Neutrophil (primary cell): ENCODE data around the gene PRPF6.

Experiments
- H3K27ac ChIP-seq: fragments of 200-600 bp; sonication (generic); 2 replicates; pipeline ENCODE4 v1.5.1; 2016; ENCODE audit warnings: mild to moderate bottlenecking, moderate library complexity
- H3K27me3 ChIP-seq: fragments of 200-600 bp; sonication (generic); 2 replicates; pipeline ENCODE4 v1.6.0; 2016; ENCODE audit warnings: mild to moderate bottlenecking
- H3K36me3 ChIP-seq: fragments of 200-600 bp; sonication (generic); 2 replicates; pipeline ENCODE4 v1.5.1; 2017
- H3K4me1 ChIP-seq, 2 experiments: fragments of 200-600 bp in 1 of 2; sonication (generic) in 1 of 2; 1 replicate in 1 of 2; 2 replicates in 1 of 2; pipeline versions ENCODE4 v1.5.1 to v1.6.1; 2013 to 2016; ENCODE audit warnings: low read depth in 1 of 2, low read length in 1 of 2, mild to moderate bottlenecking in 1 of 2, moderate library complexity in 1 of 2; ENCODE audit not compliant: control insufficient read depth in 1 of 2, insufficient read depth in 1 of 2
- H3K4me3 ChIP-seq, 2 experiments: fragments of 200-600 bp in 1 of 2; sonication (generic) in 1 of 2; 1 replicate in 1 of 2; 2 replicates in 1 of 2; pipeline ENCODE4 v1.5.1; 2013 to 2016; ENCODE audit warnings: low read depth in 1 of 2, low read length in 1 of 2, mild to moderate bottlenecking in 1 of 2, moderate library complexity in 1 of 2
- H3K9me3 ChIP-seq: fragments of 200-600 bp; sonication (generic); 2 replicates; pipeline ENCODE4 v1.5.1; 2016
- CTCF ChIP-seq: fragments of 200-600 bp; sonication (generic); IDR thresholded peaks from 2 replicates; pipeline ENCODE4 v1.5.1; 2016; ENCODE audit warnings: antibody characterized with exemption

PRPF6 gene

GRCh38 chr20:64025101-64025825 lies 44.3 kb downstream of the PRPF6 start:
- TF ChIP-seq CTCF: no peak
- Histone ChIP-seq H3K4me1 (peaks cover under 1 to 6% of the 10 kb centered on the region in 2 experiments), H3K27ac (no peak overlapping the region), H3K4me3 (no peak overlapping the region), H3K27me3 (no peaks in the 10 kb centered on the region), H3K9me3 (no peaks in the 10 kb centered on the region), H3K36me3 (peaks cover 95% of the 10 kb centered on the region)

- Histone ChIP-seq H3K9me3 (no peaks in the 10 kb centered on the region), H3K27ac (no peak overlapping the region), H3K4me1 (peaks cover 0 to 1% of the 10 kb centered on the region in 2 experiments), H3K4me3 (no peak overlapping the region), H3K27me3 (no peaks in the 10 kb centered on the region), H3K36me3 (peaks cover 99% of the 10 kb centered on the region)
- no peak for TF ChIP-seq CTCF
These were observed 45.0 kb downstream of the PRPF6 start for GRCh38 chr20:64025826-64026412.

GRCh38 chr20:64027981-64028685 lies 47.2 kb downstream of the PRPF6 start:
- Histone ChIP-seq H3K4me3 (no peak overlapping the region), H3K27me3 (no peaks in the 10 kb centered on the region), H3K9me3 (no peaks in the 10 kb centered on the region), H3K36me3 (peaks cover 100% of the 10 kb centered on the region), H3K27ac (no peak overlapping the region), H3K4me1 (no peaks in the 10 kb centered on the region)
- TF ChIP-seq CTCF: no peak

GRCh38 chr20:64029293-64030117 lies 48.6 kb downstream of the PRPF6 start:
- Histone ChIP-seq H3K4me3 (no peak overlapping the region), H3K4me1 (no peaks in the 10 kb centered on the region), H3K36me3 (peaks cover 100% of the 10 kb centered on the region), H3K27me3 (no peaks in the 10 kb centered on the region), H3K27ac (no peak overlapping the region), H3K9me3 (no peaks in the 10 kb centered on the region)
- no peak for TF ChIP-seq CTCF

GRCh38 chr20:64030371-64031134 lies 49.6 kb downstream of the PRPF6 start:
- no peaks in the 10 kb centered on the region for H3K27me3 ChIP-seq
- no peak overlapping the region for H3K27ac ChIP-seq
- H3K4me1 ChIP-seq: no peaks in the 10 kb centered on the region
- no peak overlapping the region for H3K4me3 ChIP-seq
- H3K36me3 ChIP-seq: peaks cover 100% of the 10 kb centered on the region
- TF ChIP-seq CTCF: no peak
- no peaks in the 10 kb centered on the region for H3K9me3 ChIP-seq
